Mucosa of descending colon (tissue), 3 donors: Measurements from ENCODE around the gene LRRTM4. TPM values are rescaled to one million over a fixed set of nuclear protein-coding genes. Genes with fewer than 3 reads are reported as not detected.

Experiments
- ATAC-seq: fragments of 200-7000 bp; cut with Tn5 transposase; one replicate; pipeline ENCODE4 v1.9.1; 2020; ENCODE audit warnings: mild to moderate bottlenecking, moderate library complexity
- DNase-seq, 3 donors: peaks; one replicate each; pipeline ENCODE4 v3.0.0-alpha.2; 2020
- H3K36me3 ChIP-seq: fragments of 200-600 bp; one replicate; pipeline ENCODE4 v1.8.0; 2021; ENCODE audit warnings: low read depth, mild to moderate bottlenecking
- H3K4me1 ChIP-seq: fragments of 200-600 bp; one replicate; pipeline ENCODE4 v1.8.0; 2021; ENCODE audit warnings: low read depth, mild to moderate bottlenecking
- H3K4me3 ChIP-seq: fragments of 200-600 bp; one replicate; pipeline ENCODE4 v1.8.0; 2021; ENCODE audit warnings: mild to moderate bottlenecking
- H3K9me3 ChIP-seq: fragments of 200-600 bp; one replicate; pipeline ENCODE4 v1.8.0; 2021; ENCODE audit warnings: mild to moderate bottlenecking
- CTCF ChIP-seq: fragments of 200-600 bp; IDR thresholded peaks from one replicate; pipeline ENCODE4 v1.8.0; 2022; ENCODE audit warnings: antibody characterized with exemption, mild to moderate bottlenecking
- intact Hi-C, 2 donors: fragments of 100-400 bp; cut with DNase I in 1 of 2; cut with micrococcal nuclease in 1 of 2; formaldehyde crosslinking; loops; one replicate each; pipeline versions ENCODE4 v1.11.0 to v1.11.1; 2022; cut with DNase I, micrococcal nuclease
- total RNA-seq, 3 donors: library from RNA; stranded (reverse); fragmentation: NEBNext Ultra II Directional in 2 of 3; extraction: Animal tissue kit (Norgen Biotek cat#: 25700) in 2 of 3; gene quantifications; one replicate each; pipeline versions ENCODE4 v1.2.1 to v1.2.4, GENCODE V29; 2021 to 2023
- donor health status: DM: no; HTN: no; CAD: no; lungs with moderate emphysema.
- donor health status: DM: no; HTN: no; CAD: no.
- donor health status: DM: no; HTN: yes; CAD: no.

The LRRTM4 gene
- total RNA-seq, 3 donors from 2014 or later = 0.41 to 1.4 TPM; not detected in 1

GRCh38 chr2:77008853-77009252 is 513.3 kb downstream of the LRRTM4 start:
- no peaks in the 10 kb centered on the region for H3K36me3 ChIP-seq
- H3K4me3 ChIP-seq = no peak overlapping the region
- intact Hi-C loops = no loop called here
- no peaks in the 10 kb centered on the region for H3K4me1 ChIP-seq
- ATAC-seq = no peak
- no peak for DNase-seq
- H3K9me3 ChIP-seq = no peaks in the 10 kb centered on the region
- TF ChIP-seq CTCF = no peak

- Histone ChIP-seq H3K9me3 (no peaks in the 10 kb centered on the region), H3K4me3 (no peak overlapping the region), H3K36me3 (no peaks in the 10 kb centered on the region), H3K4me1 (no peaks in the 10 kb centered on the region)
- intact Hi-C loops = no loop called here
- no peak for TF ChIP-seq CTCF
- ATAC-seq (no peak), DNase-seq (no peak)
Measured at GRCh38 chr2:77007686-77008085, 514.5 kb downstream of the LRRTM4 start.

GRCh38 chr2:77005522-77005921 is 516.7 kb downstream of the LRRTM4 start:
- no peak for TF ChIP-seq CTCF
- no peak for ATAC-seq
- H3K4me1 ChIP-seq = no peaks in the 10 kb centered on the region
- H3K4me3 ChIP-seq = no peak overlapping the region
- no peaks in the 10 kb centered on the region for H3K9me3 ChIP-seq
- intact Hi-C loops = no loop called here
- no peaks in the 10 kb centered on the region for H3K36me3 ChIP-seq
- no peak for DNase-seq

GRCh38 chr2:77001895-77002294 is 520.3 kb downstream of the LRRTM4 start:
- TF ChIP-seq CTCF = no peak
- no peak for ATAC-seq
- Histone ChIP-seq H3K9me3 (no peaks in the 10 kb centered on the region), H3K4me3 (no peak overlapping the region), H3K4me1 (no peaks in the 10 kb centered on the region), H3K36me3 (no peaks in the 10 kb centered on the region)
- intact Hi-C loops = no loop called here
- no peak for DNase-seq

- TF ChIP-seq CTCF = no peak
- DNase-seq (no peak), ATAC-seq (no peak)
- H3K4me3 ChIP-seq = no peak overlapping the region
- H3K4me1 ChIP-seq = no peaks in the 10 kb centered on the region
- no peaks in the 10 kb centered on the region for H3K36me3 ChIP-seq
- H3K9me3 ChIP-seq = no peaks in the 10 kb centered on the region
- intact Hi-C loops = no loop called here
Measured at GRCh38 chr2:76998704-76999103, 523.5 kb downstream of the LRRTM4 start.

- Histone ChIP-seq H3K4me3 (no peak overlapping the region), H3K4me1 (no peaks in the 10 kb centered on the region), H3K36me3 (no peaks in the 10 kb centered on the region), H3K9me3 (no peaks in the 10 kb centered on the region)
- DNase-seq (no peak), ATAC-seq (no peak)
- intact Hi-C loops = no loop called here
- no peak for TF ChIP-seq CTCF
Measured at GRCh38 chr2:76998152-76998551, 524.0 kb downstream of the LRRTM4 start.
